Mucosa of rectum (tissue), 2 donors: ENCODE measurements around the gene PPHLN1.
"Not testable (repeated sequence)": the region's sequence is repeated elsewhere in the genome, so short reads cannot be mapped to it uniquely, and the experiment has no call there.

Experiments used
- H3K27ac ChIP-seq, 2 donors: one replicate each; pipeline ENCODE4 v1.7.0; 2013; ENCODE audit warnings: inconsistent platforms in 2 of 2, low read depth in 2 of 2, low read length in 2 of 2
- H3K27me3 ChIP-seq, 2 donors: one replicate each; pipeline ENCODE4 v1.7.0; 2013; ENCODE audit warnings: low read length in 2 of 2; ENCODE audit not compliant: control insufficient read depth in 2 of 2, insufficient read depth in 2 of 2
- H3K36me3 ChIP-seq, 2 donors: one replicate each; pipeline ENCODE4 v1.7.0; 2013; ENCODE audit warnings: low read length in 2 of 2; ENCODE audit not compliant: control insufficient read depth in 2 of 2, insufficient read depth in 2 of 2
- H3K4me1 ChIP-seq, 2 donors: one replicate each; pipeline ENCODE4 v1.7.0; 2013; ENCODE audit warnings: low read length in 2 of 2, mild to moderate bottlenecking in 1 of 2; ENCODE audit not compliant: control insufficient read depth in 2 of 2, insufficient read depth in 2 of 2
- H3K4me3 ChIP-seq, 2 donors: one replicate each; pipeline ENCODE4 v1.7.0; 2013; ENCODE audit warnings: low read length in 2 of 2
- H3K9ac ChIP-seq, 2 donors: one replicate each; pipeline ENCODE4 v1.7.0; 2013; ENCODE audit warnings: low read length in 2 of 2, low read depth in 1 of 2, mild to moderate bottlenecking in 1 of 2
- H3K9me3 ChIP-seq, 2 donors: one replicate each; pipeline ENCODE4 v1.7.0; 2013; ENCODE audit warnings: low read length in 2 of 2; ENCODE audit not compliant: control insufficient read depth in 2 of 2
- donor health status: healthy.
- donor health status: Normal muscosa, but diverticular disease.

Gene PPHLN1

GRCh38 chr12:42364692-42365091 is 38.7 kb downstream of the PPHLN1 start:
- Histone ChIP-seq H3K36me3 (peaks cover 0 to 2% of the 10 kb centered on the region in 2 donors), H3K4me3 (no peak overlapping the region), H3K27ac (no peak overlapping the region)

GRCh38 chr12:42365486-42365885 is 39.5 kb downstream of the PPHLN1 start:
- Histone ChIP-seq H3K27ac (no peak overlapping the region), H3K9ac (no peak overlapping the region), H3K27me3 (no peaks in the 10 kb centered on the region), H3K4me1 (peaks cover 0 to 2% of the 10 kb centered on the region in 2 donors), H3K9me3 (no peaks in the 10 kb centered on the region), H3K4me3 (no peak overlapping the region), H3K36me3 (peaks cover 2% of the 10 kb centered on the region in 2 donors)

More at GRCh38 chr12:42364692-42365091, 38.7 kb downstream of the PPHLN1 start:
- no peak overlapping the region for H3K9ac ChIP-seq
- H3K9me3 ChIP-seq: no peaks in the 10 kb centered on the region
- peaks cover 0 to 2% of the 10 kb centered on the region in 2 donors for H3K4me1 ChIP-seq
- no peaks in the 10 kb centered on the region for H3K27me3 ChIP-seq

DNA sequence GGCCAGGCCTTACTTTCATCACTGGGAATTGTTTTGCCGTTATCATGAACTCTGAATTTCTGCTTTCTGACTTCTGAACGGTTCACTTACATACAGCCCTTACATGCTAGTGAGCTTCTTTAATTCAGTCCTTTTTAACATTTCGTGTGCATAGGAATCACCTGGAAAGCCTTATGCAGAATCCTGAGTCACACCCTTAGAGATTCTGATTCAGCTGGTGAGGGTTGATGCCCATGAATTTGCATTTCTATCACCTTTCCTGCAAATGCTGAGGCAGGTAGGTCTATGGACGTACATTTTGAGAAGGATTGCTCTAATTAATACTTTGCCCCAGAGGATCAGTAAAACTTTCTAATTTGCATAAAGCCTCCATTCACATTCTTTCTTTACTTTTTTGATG is 44.0 kb downstream of the PPHLN1 start:
- H3K27me3 ChIP-seq: no peaks in the 10 kb centered on the region
- H3K9ac ChIP-seq: no peak overlapping the region
- peaks cover 0 to 2% of the 10 kb centered on the region in 2 donors for H3K36me3 ChIP-seq
- H3K9me3 ChIP-seq: no peaks in the 10 kb centered on the region
- no peak overlapping the region for H3K27ac ChIP-seq
- no peak overlapping the region for H3K4me3 ChIP-seq
- H3K4me1 ChIP-seq: peaks cover 0 to 2% of the 10 kb centered on the region in 2 donors

GRCh38 chr12:42372154-42372791 is 46.3 kb downstream of the PPHLN1 start:
- no peaks in the 10 kb centered on the region for H3K9me3 ChIP-seq
- H3K27me3 ChIP-seq: no peaks in the 10 kb centered on the region
- no peak overlapping the region for H3K9ac ChIP-seq
- H3K4me3 ChIP-seq: no peak overlapping the region
- no peak overlapping the region for H3K27ac ChIP-seq
- H3K4me1 ChIP-seq: no peaks in the 10 kb centered on the region
- H3K36me3 ChIP-seq: peaks cover 5 to 13% of the 10 kb centered on the region in 2 donors

GRCh38 chr12:42373669-42374068 is 47.7 kb downstream of the PPHLN1 start:
- Histone ChIP-seq H3K9me3 (no peaks in the 10 kb centered on the region), H3K9ac (no peak overlapping the region), H3K36me3 (peaks cover 5 to 13% of the 10 kb centered on the region in 2 donors), H3K27me3 (no peaks in the 10 kb centered on the region), H3K4me1 (no peaks in the 10 kb centered on the region), H3K4me3 (no peak overlapping the region), H3K27ac (no peak overlapping the region)

DNA sequence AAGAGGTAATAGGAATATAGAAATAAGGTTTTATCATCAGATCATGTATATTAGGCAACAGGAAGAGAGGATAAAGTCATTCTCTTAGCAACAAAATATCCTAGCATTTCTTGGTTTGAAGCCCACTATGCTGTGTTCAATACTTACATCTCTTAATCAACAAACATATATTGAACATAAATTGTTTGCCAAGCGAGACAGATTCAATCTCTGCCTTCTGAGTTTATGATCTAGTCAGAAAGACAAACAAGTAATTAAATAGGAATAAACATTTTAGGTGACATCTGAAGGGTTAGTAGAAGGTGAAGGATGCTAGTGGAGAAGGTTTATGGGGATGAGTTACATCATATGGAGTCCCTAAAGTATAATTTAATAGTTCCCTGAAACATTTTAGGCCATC is 54.8 kb downstream of the PPHLN1 start:
- Histone ChIP-seq H3K9ac (no peak overlapping the region), H3K27me3 (no peaks in the 10 kb centered on the region), H3K4me3 (no peak overlapping the region), H3K4me1 (no peaks in the 10 kb centered on the region), H3K36me3 (peaks cover 3 to 15% of the 10 kb centered on the region in 2 donors), H3K9me3 (no peaks in the 10 kb centered on the region), H3K27ac (no peak overlapping the region)

- no peak overlapping the region for H3K27ac ChIP-seq
- no peak overlapping the region for H3K9ac ChIP-seq
- no peaks in the 10 kb centered on the region for H3K4me1 ChIP-seq
- peaks cover 0 to 7% of the 10 kb centered on the region in 2 donors for H3K36me3 ChIP-seq
- H3K27me3 ChIP-seq: no peaks in the 10 kb centered on the region
- no peak overlapping the region for H3K4me3 ChIP-seq
- no peaks in the 10 kb centered on the region for H3K9me3 ChIP-seq
These were observed 56.2 kb downstream of the PPHLN1 start for GRCh38 chr12:42382013-42382696.

DNA sequence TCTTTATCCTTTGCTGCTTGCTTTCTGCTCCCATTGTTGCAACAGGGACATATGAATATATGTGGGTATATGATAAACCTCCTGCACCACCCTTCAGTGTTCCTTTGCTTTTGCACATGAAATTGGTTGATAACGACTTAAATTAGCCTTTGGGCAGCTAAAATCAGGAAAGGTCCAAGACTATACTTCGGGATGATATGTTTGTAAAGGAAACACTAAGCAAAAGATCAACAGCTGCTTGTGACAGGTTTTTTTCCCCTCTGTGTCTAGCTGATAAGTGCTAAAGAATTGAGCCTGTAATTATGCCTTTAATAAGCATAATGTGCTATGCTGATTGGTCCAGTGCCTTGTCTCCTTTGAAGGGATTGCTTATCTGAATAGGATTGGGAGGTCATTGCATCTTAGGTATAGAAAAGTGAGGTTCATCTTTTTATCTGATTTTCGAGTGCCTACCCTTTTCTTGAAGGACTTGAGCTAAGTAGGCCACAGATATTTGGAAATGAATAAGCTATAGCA is 59.4 kb downstream of the PPHLN1 start:
- H3K4me3 ChIP-seq: no peak overlapping the region
- no peak overlapping the region for H3K9ac ChIP-seq
- H3K27ac ChIP-seq: no peak overlapping the region
- peaks cover 4 to 7% of the 10 kb centered on the region in 2 donors for H3K36me3 ChIP-seq
- H3K9me3 ChIP-seq: no peaks in the 10 kb centered on the region
- H3K4me1 ChIP-seq: no peaks in the 10 kb centered on the region
- no peaks in the 10 kb centered on the region for H3K27me3 ChIP-seq

DNA sequence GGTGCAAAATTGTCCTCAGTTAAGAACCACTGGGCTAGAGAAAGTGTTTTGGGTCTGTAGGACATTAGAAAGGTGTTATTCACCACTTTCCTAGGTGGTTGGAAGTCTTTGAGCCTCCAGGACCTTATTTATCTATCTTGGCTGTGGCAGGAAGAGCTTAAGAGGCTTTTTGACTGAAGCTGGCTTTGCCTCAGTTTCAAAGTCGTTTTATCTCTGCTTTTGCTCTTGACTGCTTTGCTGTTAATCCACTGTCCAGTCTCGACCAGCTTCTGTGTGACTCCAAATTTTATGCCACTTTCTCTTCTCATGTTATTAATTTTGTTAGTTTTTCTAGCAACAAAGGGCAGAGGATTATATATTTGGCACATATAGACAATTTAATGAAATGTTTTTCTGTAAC is 60.3 kb downstream of the PPHLN1 start:
- Histone ChIP-seq H3K27ac (no peak overlapping the region), H3K9ac (no peak overlapping the region), H3K4me3 (no peak overlapping the region), H3K9me3 (no peaks in the 10 kb centered on the region), H3K36me3 (peaks cover 7% of the 10 kb centered on the region in 2 donors), H3K27me3 (no peaks in the 10 kb centered on the region), H3K4me1 (no peaks in the 10 kb centered on the region)

DNA sequence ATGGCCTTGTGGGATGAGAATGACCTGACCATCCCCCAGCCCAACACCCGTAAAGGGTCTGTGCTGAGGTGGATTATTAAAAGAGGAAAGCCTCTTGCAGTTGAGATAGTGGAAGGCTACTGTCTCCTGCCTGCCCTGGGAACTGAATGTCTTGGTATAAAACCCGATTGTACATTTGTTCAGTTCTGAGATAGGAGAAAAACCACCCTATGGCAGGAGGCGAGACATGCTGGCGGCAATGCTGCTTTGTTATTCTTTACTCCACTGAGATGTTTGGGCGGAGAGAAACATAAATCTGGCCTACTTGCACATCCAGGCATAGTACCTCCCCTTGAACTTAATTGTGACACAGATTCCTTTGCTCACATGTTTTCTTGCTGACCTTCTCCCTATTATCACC is 62.1 kb downstream of the PPHLN1 start:
- H3K4me1 ChIP-seq: not testable (repeated sequence)

More for the DNA sequence above, 62.1 kb downstream of the PPHLN1 start:
- not testable (repeated sequence) for H3K36me3 ChIP-seq, H3K9ac ChIP-seq, H3K9me3 ChIP-seq, H3K27me3 ChIP-seq, H3K4me3 ChIP-seq, H3K27ac ChIP-seq
